CD14-positive monocyte (primary cell): ENCODE data around the gene HSD11B2. TPM values are rescaled to one million over a fixed set of nuclear protein-coding genes. Genes with fewer than 3 reads are reported as not detected.

Experiments
- DNase-seq, 3 donors: peaks; one replicate each; pipeline ENCODE4 v3.0.0-alpha.2; 2011 to 2022
- H2AFZ ChIP-seq: 2 replicates; pipeline ENCODE4 v1.6.0; 2012; ENCODE audit warnings: mild to moderate bottlenecking, low read depth, low read length, inconsistent platforms; ENCODE audit not compliant: insufficient read depth, poor library complexity, severe bottlenecking
- H3K27ac ChIP-seq, 2 donors: 1 replicate in 1 of 2; 2 replicates in 1 of 2; pipeline ENCODE4 v1.5.1; 2012 to 2013; ENCODE audit warnings: low read length in 2 of 2, control low read depth in 1 of 2, inconsistent platforms in 1 of 2, low read depth in 1 of 2, mild to moderate bottlenecking in 1 of 2
- H3K27me3 ChIP-seq, 2 donors: one replicate each; pipeline versions ENCODE4 v1.6.0 to v1.6.1; 2011 to 2013; ENCODE audit warnings: low read length in 2 of 2; ENCODE audit not compliant: control insufficient read depth in 2 of 2, insufficient read depth in 2 of 2
- H3K36me3 ChIP-seq, 2 donors: replicated peaks in 1 of 2; 1 replicate in 1 of 2; 2 replicates in 1 of 2; pipeline versions ENCODE4 v1.5.1 to v1.6.1; 2012 to 2013; ENCODE audit warnings: low read length in 2 of 2, control low read depth in 1 of 2, inconsistent platforms in 1 of 2, mild to moderate bottlenecking in 1 of 2; ENCODE audit not compliant: insufficient read depth in 2 of 2, control insufficient read depth in 1 of 2
- H3K4me1 ChIP-seq, 2 donors: 1 replicate in 1 of 2; 2 replicates in 1 of 2; pipeline versions ENCODE4 v1.5.1 to v1.6.1; 2012 to 2013; ENCODE audit warnings: low read length in 2 of 2, control low read depth in 1 of 2, inconsistent platforms in 1 of 2, mild to moderate bottlenecking in 1 of 2, moderate library complexity in 1 of 2; ENCODE audit not compliant: insufficient read depth in 2 of 2, control insufficient read depth in 1 of 2
- H3K4me2 ChIP-seq: replicated peaks from 2 replicates; pipeline ENCODE3; 2012; ENCODE audit warnings: low read length, moderate library complexity, mild to moderate bottlenecking; ENCODE audit not compliant: poor library complexity, severe bottlenecking; ENCODE audit errors: extremely low read depth
- H3K4me3 ChIP-seq, 3 experiments: fragments of 200-600 bp in 1 of 3; sonication (generic) in 1 of 3; replicated peaks in 1 of 3; 1 replicate in 2 of 3; 2 replicates in 1 of 3; pipeline ENCODE4 v1.5.1; 2011 to 2013; ENCODE audit warnings: low read length in 3 of 3, mild to moderate bottlenecking in 3 of 3, control low read depth in 2 of 3, low read depth in 2 of 3, inconsistent platforms in 1 of 3, moderate library complexity in 1 of 3
- H3K79me2 ChIP-seq: 2 replicates; pipeline ENCODE4 v1.6.0; 2012; ENCODE audit warnings: mild to moderate bottlenecking, control low read depth, inconsistent platforms, low read length, moderate library complexity; ENCODE audit not compliant: insufficient read depth
- H3K9ac ChIP-seq: 2 replicates; pipeline ENCODE4 v1.6.0; 2017; ENCODE audit warnings: low read length, mild to moderate bottlenecking; ENCODE audit not compliant: insufficient read depth, poor library complexity, severe bottlenecking
- H3K9me3 ChIP-seq, 2 donors: replicated peaks in 1 of 2; 1 replicate in 1 of 2; 2 replicates in 1 of 2; pipeline versions ENCODE4 v1.5.1 to v1.6.1; 2012 to 2013; ENCODE audit warnings: low read length in 2 of 2, control low read depth in 1 of 2; ENCODE audit not compliant: control insufficient read depth in 1 of 2, insufficient read depth in 1 of 2
- H4K20me1 ChIP-seq: 2 replicates; pipeline ENCODE4 v1.6.0; 2012; ENCODE audit warnings: mild to moderate bottlenecking, low read length, control low read depth, moderate library complexity; ENCODE audit not compliant: insufficient read depth
- H3K27ac Mint-ChIP-seq, 7 donors: one replicate each; pipeline ENCODE4 v1.8.0; 2020; ENCODE audit warnings: mild to moderate bottlenecking in 7 of 7, mixed read lengths in 7 of 7, moderate library complexity in 6 of 7, inconsistent platforms in 2 of 7
- H3K27me3 Mint-ChIP-seq, 3 donors: one replicate each; pipeline ENCODE4 v1.8.0; 2021 to 2022; ENCODE audit warnings: low read depth in 3 of 3, mild to moderate bottlenecking in 3 of 3, mixed read lengths in 3 of 3, moderate library complexity in 3 of 3, inconsistent platforms in 1 of 3
- H3K36me3 Mint-ChIP-seq, 2 donors: one replicate each; pipeline ENCODE4 v1.8.0; 2020; ENCODE audit warnings: mixed read lengths in 2 of 2, inconsistent platforms in 1 of 2, mild to moderate bottlenecking in 1 of 2
- H3K4me1 Mint-ChIP-seq: one replicate; pipeline ENCODE4 v1.8.0; 2020; ENCODE audit warnings: mild to moderate bottlenecking, mixed read lengths
- H3K4me3 Mint-ChIP-seq, 2 donors: one replicate each; pipeline ENCODE4 v1.8.0; 2020; ENCODE audit warnings: mild to moderate bottlenecking in 2 of 2, mixed read lengths in 2 of 2, moderate library complexity in 1 of 2
- H3K9me3 Mint-ChIP-seq, 7 donors: one replicate each; pipeline ENCODE4 v1.8.0; 2020 to 2022; ENCODE audit warnings: mixed read lengths in 7 of 7, mild to moderate bottlenecking in 6 of 7, moderate library complexity in 6 of 7, inconsistent platforms in 2 of 7
- CTCF ChIP-seq: fragments of 200-600 bp; IDR thresholded peaks from one replicate; pipeline ENCODE4 v1.8.0; 2022; ENCODE audit warnings: antibody characterized with exemption, mild to moderate bottlenecking
- WGBS: methylation state at CpG from one replicate; pipeline ENCODE4 v1.1.5; 2013; ENCODE audit warnings: missing lambda C conversion rate; ENCODE audit not compliant: insufficient coverage; 5-methylcytosine and 5-hydroxymethylcytosine counted together
- intact Hi-C, 2 donors: fragments of 100-400 bp; cut with micrococcal nuclease; formaldehyde crosslinking; loops; one replicate each; pipeline versions ENCODE4 v1.15.0 to v1.15.1; 2023
- polyA plus RNA-seq, 3 donors: library from polyadenylated mRNA; depleted of rRNA in 1 of 3; unstranded in 2 of 3; stranded (reverse) in 1 of 3; fragments of 300-500 nt in 2 of 3; fragments of >200 nt in 1 of 3; fragmentation: Illumina TruSeq in 2 of 3; gene quantifications; 1 replicate in 2 of 3; 2 replicates in 1 of 3; pipeline ENCODE4 v1.2.3, GENCODE V29; 2012 to 2021

HSD11B2 gene
- polyA plus RNA-seq, 3 donors = not detected

DNA sequence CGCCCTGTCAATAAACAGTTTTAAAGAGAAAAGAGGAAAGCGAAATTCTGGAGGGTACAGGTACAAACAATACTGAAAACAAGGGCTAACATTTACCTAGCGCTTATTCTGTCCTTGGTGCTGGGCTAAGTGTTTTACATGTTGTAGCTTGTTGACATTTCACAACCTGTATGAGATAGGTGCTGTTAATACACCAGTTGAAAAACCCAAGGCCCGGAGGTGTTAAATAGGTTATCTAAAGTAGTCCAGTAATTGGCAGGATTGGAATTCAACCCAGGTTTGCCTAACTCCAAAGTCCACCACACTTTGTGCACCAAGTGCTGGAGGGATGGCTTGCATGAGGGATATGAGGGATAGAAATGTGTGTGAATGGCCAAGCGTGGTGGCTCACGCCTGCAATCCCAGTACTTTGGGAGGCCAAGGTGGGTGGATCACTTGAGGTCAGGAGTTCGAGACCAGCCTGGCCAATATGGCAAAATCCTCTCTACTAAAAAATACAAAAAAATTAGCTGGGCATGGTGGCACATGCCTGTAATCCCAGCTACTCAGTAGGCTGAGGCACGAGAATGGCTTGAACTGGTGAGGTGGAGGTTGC lies 47.1 kb downstream of the HSD11B2 start:
- Histone ChIP-seq H3K4me1 (peaks cover 71 to 89% of the 10 kb centered on the region in 2 donors), H3K4me2 (peak overlapping the region; percentile 0), H4K20me1 (peaks cover 75% of the 10 kb centered on the region), H3K9ac (no peak overlapping the region), H3K27me3 (no peaks in the 10 kb centered on the region), H3K79me2 (peaks cover 100% of the 10 kb centered on the region), H3K27ac (peak overlapping the region in 1 of 2 donors; percentile 17), H3K9me3 (no peaks in the 10 kb centered on the region), H3K4me3 (peak overlapping the region in 1 of 3 experiments; percentile 8), H2AFZ (no peak overlapping the region), H3K36me3 (peaks cover 2 to 23% of the 10 kb centered on the region in 2 donors)
- 100% methylated on average over 1 of the region's 8 CpGs for WGBS
- H3K4me1 Mint-ChIP-seq = peaks cover 80% of the 10 kb centered on the region
- intact Hi-C loops = loop anchor here in 1 of 2 donors (10.0 kb wide), 1 partner anchor 233 kb away; the partner anchor contains the start of genes FHOD1 and SLC9A5
- peak overlapping the region; percentile 37 to 51 for H3K4me3 Mint-ChIP-seq
- H3K27me3 Mint-ChIP-seq = no peaks in the 10 kb centered on the region
- DNase-seq = no peak
- peaks cover 19 to 51% of the 10 kb centered on the region in 2 donors for H3K36me3 Mint-ChIP-seq
- no peak for TF ChIP-seq CTCF
- H3K9me3 Mint-ChIP-seq = peaks cover 0 to 3% (median 0%) of the 10 kb centered on the region in 7 donors
- peak overlapping the region; percentile 6 to 85 (median 69) for H3K27ac Mint-ChIP-seq

DNA sequence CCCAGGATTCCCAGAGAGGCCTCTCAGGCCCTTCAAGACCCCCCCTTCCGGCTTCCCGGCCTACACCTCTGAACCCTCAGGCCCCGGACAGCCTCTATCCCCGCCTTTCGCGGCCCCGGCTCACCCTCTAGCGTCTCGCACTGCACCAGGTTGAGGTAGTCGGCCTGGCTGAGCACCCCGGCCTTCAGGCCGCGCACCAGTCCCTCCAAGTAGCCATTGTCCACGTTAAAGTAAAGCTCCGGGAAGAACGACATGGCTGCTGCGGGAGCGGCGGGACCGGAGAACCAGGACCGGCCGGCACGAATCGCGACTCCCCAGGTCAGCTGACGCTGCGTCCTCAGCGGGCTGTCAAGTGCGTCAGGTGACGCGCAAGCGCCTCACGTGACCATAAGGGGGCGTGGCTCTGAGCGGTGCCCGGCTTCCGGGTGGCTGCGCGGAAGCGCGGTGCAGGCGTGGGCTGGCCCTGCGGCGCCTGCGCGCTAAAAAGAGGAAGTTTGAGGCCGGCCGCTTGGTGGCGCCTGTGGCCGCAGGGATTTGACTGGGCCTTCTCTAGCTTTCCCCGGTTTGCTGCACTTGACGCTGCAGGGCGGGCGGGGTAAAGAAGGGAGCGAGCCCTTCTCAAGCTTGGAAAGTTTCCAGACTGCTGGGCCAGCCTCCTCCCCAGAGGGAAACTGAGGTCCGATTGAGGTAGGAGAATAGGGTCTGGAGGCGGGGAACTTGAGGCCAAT lies 50.1 kb downstream of the HSD11B2 start, which contains the start of gene ATP6V0D1:
TSS of gene ATP6V0D1 (minus strand) at position 325 of the 728 bp plus-strand sequence. CDS start at position 254, 71 bp downstream.
- H3K36me3 Mint-ChIP-seq = peaks cover 25 to 52% of the 10 kb centered on the region in 2 donors
- TF ChIP-seq CTCF = peak; percentile 76
- intact Hi-C loops = loop anchor here (5.0 kb wide), 2 partner anchors 36 to 51 kb away; no protein-coding TSS in a partner anchor
- H3K4me3 Mint-ChIP-seq = peak within 1 kb of the TSS; percentile 98
- H3K9ac ChIP-seq = peak within 1 kb of the TSS; percentile 100
- H3K9me3 Mint-ChIP-seq = peaks cover 0 to 3% (median 0%) of the 10 kb centered on the region in 7 donors
- peak; percentile 98 to 100 (median 99) for DNase-seq
- no peaks in the 10 kb centered on the region for H3K9me3 ChIP-seq
- peak within 1 kb of the TSS; percentile 98 to 99 for H3K27ac ChIP-seq
- H3K4me3 ChIP-seq = peak within 1 kb of the TSS; percentile 67 to 98 (median 84)
- peaks cover 78% of the 10 kb centered on the region for H3K4me1 Mint-ChIP-seq
- peaks cover 46% of the 10 kb centered on the region for H4K20me1 ChIP-seq
- no peaks in the 10 kb centered on the region for H3K27me3 ChIP-seq
- peak within 1 kb of the TSS; percentile 99 to 100 (median 100) for H3K27ac Mint-ChIP-seq
- H3K36me3 ChIP-seq = peaks cover 11 to 16% of the 10 kb centered on the region in 2 donors
- H3K79me2 ChIP-seq = peaks cover 97% of the 10 kb centered on the region
- H2AFZ ChIP-seq = peak within 1 kb of the TSS; percentile 61
- H3K27me3 Mint-ChIP-seq = peaks cover 0 to under 1% (median 0%) of the 10 kb centered on the region in 3 donors
- peak within 1 kb of the TSS; percentile 80 for H3K4me2 ChIP-seq
- under 1% methylated on average over 56 of the region's 57 CpGs for WGBS
- peaks cover 69 to 89% of the 10 kb centered on the region in 2 donors for H3K4me1 ChIP-seq
